Eye (tissue), 1 donor: ENCODE measurements around the gene AP5S1.

Experiments used
- DNase-seq: peaks from one replicate; pipeline ENCODE4 v3.0.0-alpha.2; 2015

The AP5S1 gene

GRCh38 chr20:3846740-3847428 is 26.5 kb downstream of the AP5S1 start, which contains the start of gene MAVS:
MAVS (plus strand) TSS chr20:3846834; CDS start chr20:3854625, 7,791 bp downstream.
- peak; percentile 94 for DNase-seq

- no peak for DNase-seq
Measured at GRCh38 chr20:3847429-3847940, 27.1 kb downstream of the AP5S1 start.

GRCh38 chr20:3848565-3848964 is 28.2 kb downstream of the AP5S1 start:
- no peak for DNase-seq

- DNase-seq: no peak
Measured at GRCh38 chr20:3854462-3854871, 34.1 kb downstream of the AP5S1 start.

- DNase-seq: no peak
Measured at GRCh38 chr20:3857405-3857804, 37.1 kb downstream of the AP5S1 start.

- DNase-seq: no peak
Measured at GRCh38 chr20:3858689-3859088, 38.3 kb downstream of the AP5S1 start.

GRCh38 chr20:3861191-3861590 is 40.8 kb downstream of the AP5S1 start:
- no peak for DNase-seq

- DNase-seq: no peak
Measured at GRCh38 chr20:3862333-3862732, 42.0 kb downstream of the AP5S1 start.

- DNase-seq: no peak
Measured at GRCh38 chr20:3863317-3863716, 43.0 kb downstream of the AP5S1 start.

- no peak for DNase-seq
Measured at GRCh38 chr20:3864518-3864917, 44.2 kb downstream of the AP5S1 start.

- DNase-seq: no peak
Measured at GRCh38 chr20:3865152-3865886, 45.0 kb downstream of the AP5S1 start.

GRCh38 chr20:3865887-3866407 is 45.6 kb downstream of the AP5S1 start:
- no peak for DNase-seq

GRCh38 chr20:3866464-3866863 is 46.1 kb downstream of the AP5S1 start:
- no peak for DNase-seq

- no peak for DNase-seq
Measured at GRCh38 chr20:3867802-3868201, 47.5 kb downstream of the AP5S1 start.

- no peak for DNase-seq
Measured at GRCh38 chr20:3869839-3870634, 49.7 kb downstream of the AP5S1 start.

GRCh38 chr20:3871550-3872265 is 51.4 kb downstream of the AP5S1 start:
- no peak for DNase-seq

- DNase-seq: no peak
Measured at GRCh38 chr20:3873507-3873906, 53.2 kb downstream of the AP5S1 start.

GRCh38 chr20:3874194-3874844 is 54.0 kb downstream of the AP5S1 start:
- no peak for DNase-seq

GRCh38 chr20:3875378-3875974 is 55.1 kb downstream of the AP5S1 start:
- DNase-seq: no peak

- DNase-seq: no peak
Measured at GRCh38 chr20:3876000-3876399, 55.7 kb downstream of the AP5S1 start.

- no peak for DNase-seq
Measured at GRCh38 chr20:3876676-3877075, 56.3 kb downstream of the AP5S1 start.
